ENCODE results near the gene STK33. TPM values are rescaled to one million over a fixed set of nuclear protein-coding genes. Genes with fewer than 3 reads are reported as not detected.

STK33 gene
- 3.5 to 4.6 TPM (median 3.8 TPM) in 5 replicates for total RNA-seq (2022; extraction: Qiagen RNA extraction)

GRCh38 chr11:8593935-8594909 lies at the start of gene STK33:
TSS of gene STK33 (minus strand) at chr11:8594228. CDS start at chr11:8474905, 119,323 bp downstream.

Other genes with a start within 250 kb of the STK33 start
- 1.6 to 2.3 TPM (median 2.1 TPM) in 5 replicates for gene TRIM66, start 88.4 kb upstream of the STK33 start, total RNA-seq (2022; extraction: Qiagen RNA extraction)
- gene RPL27A, start 88.6 kb upstream of the STK33 start, total RNA-seq (2022; extraction: Qiagen RNA extraction) = 2,344 to 2,684 TPM (median 2,574 TPM) in 5 replicates